ENCODE measurements around the gene SH3YL1. TPM values are rescaled to one million over a fixed set of nuclear protein-coding genes. Genes with fewer than 3 reads are reported as not detected.

The SH3YL1 gene
- total RNA-seq, 1 experiment from 2014 or later, result 28.4 TPM

GRCh38 chr2:305366-305765, 41.5 kb upstream of the SH3YL1 start:
- CTCF ChIA-PET, result no interaction called here
- ATAC-seq, result no peak

GRCh38 chr2:296354-296753, 32.5 kb upstream of the SH3YL1 start:
- CTCF ChIA-PET, result no interaction called here
- no TSS peak for BruUV-seq (replicated peaks)

More at GRCh38 chr2:305366-305765, 41.5 kb upstream of the SH3YL1 start:
- Histone ChIP-seq H3K27me3 (ENCODE audit: control insufficient read depth, insufficient read depth, low read length) (no peaks in the 10 kb centered on the region; the same call in none of the 2 replicates), H3K27ac (ENCODE audit: low read length) (no peak overlapping the region), H3K9me3 (ENCODE audit: control insufficient read depth, insufficient read depth, low read depth, low read length) (no peaks in the 10 kb centered on the region), H3K4me1 (ENCODE audit: control insufficient read depth, insufficient read depth, low read length) (no peaks in the 10 kb centered on the region), H3K4me3 (ENCODE audit: low read depth in 2 of 2, low read length in 2 of 2) (no peak overlapping the region), H3K36me3 (ENCODE audit: control insufficient read depth, insufficient read depth, low read length) (no peaks in the 10 kb centered on the region)
- DNase-seq (ENCODE audit: low read depth, low spot score), result no peak
- TF ChIP-seq TCF7L2 (IDR thresholded peaks at IDR 0.05; ENCODE audit: low read depth, low read length), result no peak
- TF ChIP-seq REST (IDR thresholded peaks at IDR 0.05; ENCODE audit: insufficient read depth in 1 of 2, low read depth in 2 of 2, low read length in 1 of 2), result no peak
- TF ChIP-seq CTCF (IDR thresholded peaks at IDR 0.05), result no peak
- no peak for TF ChIP-seq SIN3A (IDR thresholded peaks at IDR 0.05; ENCODE audit: borderline replicate concordance, insufficient read depth, low read depth, low read length)
- TF ChIP-seq POLR2AphosphoS5 (IDR thresholded peaks at IDR 0.05; ENCODE audit: low read depth, low read length), result no peak
- intact Hi-C loops (cut with micrococcal nuclease; ENCODE audit: unreplicated experiment), result no loop called here
- POLR2A ChIA-PET, result no interaction called here
- BruUV-seq (replicated peaks), result no TSS peak
- in situ Hi-C loops (cut with HindIII; ENCODE audit: low pct_unique_long_range_greater_than_20kb, low sequenced_read_pairs), result no loop called here

More at GRCh38 chr2:296354-296753, 32.5 kb upstream of the SH3YL1 start:
- POLR2A ChIA-PET, result no interaction called here
- H3K4me3 ChIP-seq (ENCODE audit: low read depth in 2 of 2, low read length in 2 of 2), result no peak overlapping the region
- TF ChIP-seq SIN3A (IDR thresholded peaks at IDR 0.05; ENCODE audit: borderline replicate concordance, insufficient read depth, low read depth, low read length), result no peak
- TF ChIP-seq TCF7L2 (IDR thresholded peaks at IDR 0.05; ENCODE audit: low read depth, low read length), result no peak
- TF ChIP-seq CTCF (IDR thresholded peaks at IDR 0.05), result no peak
- TF ChIP-seq POLR2AphosphoS5 (IDR thresholded peaks at IDR 0.05; ENCODE audit: low read depth, low read length), result no peak
- no peak for TF ChIP-seq REST (IDR thresholded peaks at IDR 0.05; ENCODE audit: insufficient read depth in 1 of 2, low read depth in 2 of 2, low read length in 1 of 2)
- intact Hi-C loops (cut with micrococcal nuclease; ENCODE audit: unreplicated experiment) (no loop called here), in situ Hi-C loops (cut with HindIII; ENCODE audit: low pct_unique_long_range_greater_than_20kb, low sequenced_read_pairs) (no loop called here)
- ATAC-seq (no peak), DNase-seq (ENCODE audit: low read depth, low spot score) (no peak)
- no peak overlapping the region for H3K27ac ChIP-seq (ENCODE audit: low read length)
- H3K27me3 ChIP-seq (ENCODE audit: control insufficient read depth, insufficient read depth, low read length), result peaks cover 7% of the 10 kb centered on the region
- no peaks in the 10 kb centered on the region for H3K36me3 ChIP-seq (ENCODE audit: control insufficient read depth, insufficient read depth, low read length)
- no peaks in the 10 kb centered on the region for H3K9me3 ChIP-seq (ENCODE audit: control insufficient read depth, insufficient read depth, low read depth, low read length)
- H3K4me1 ChIP-seq (ENCODE audit: control insufficient read depth, insufficient read depth, low read length), result no peaks in the 10 kb centered on the region

All from Panc1 (cell line).